HL-60 (cell line): ENCODE data around the gene SNX6.

Source experiments
- DNase-seq, 2 experiments: peaks; one replicate each; pipeline ENCODE4 v3.0.0-alpha.2; 2010 to 2020; ENCODE audit warnings: low read depth in 1 of 2, low spot score in 1 of 2
- H3K27ac ChIP-seq: fragments of 250-450 bp; sonication (Bioruptor Pico); replicated peaks from 2 replicates; pipeline ENCODE4 v1.5.1; 2020; ENCODE audit warnings: mild to moderate bottlenecking, moderate library complexity
- H3K27me3 ChIP-seq: fragments of 250-450 bp; sonication (Bioruptor Pico); 2 replicates; pipeline ENCODE4 v1.5.1; 2021; ENCODE audit warnings: mild to moderate bottlenecking, moderate library complexity; ENCODE audit not compliant: insufficient read depth, poor library complexity, severe bottlenecking
- H3K4me3 ChIP-seq: replicated peaks from 2 replicates; pipeline ENCODE4 v1.5.1; 2011; ENCODE audit warnings: mild to moderate bottlenecking, control low read depth, low read length; ENCODE audit not compliant: insufficient read depth
- CTCF ChIP-seq: IDR thresholded peaks from one replicate; pipeline ENCODE4 v1.5.1; 2011; ENCODE audit warnings: low read length, control low read depth, inconsistent platforms; ENCODE audit not compliant: insufficient read depth
- GABPA ChIP-seq: IDR thresholded peaks from 2 replicates; pipeline ENCODE4 v1.6.1; 2012; ENCODE audit warnings: low read depth
- POLR2AphosphoS5 ChIP-seq: IDR thresholded peaks from 2 replicates; pipeline ENCODE4 v1.6.1; 2012; ENCODE audit warnings: low read depth
- REST ChIP-seq: IDR thresholded peaks from 2 replicates; pipeline ENCODE4 v1.6.1; 2012; ENCODE audit warnings: low read depth; ENCODE audit not compliant: insufficient replicate concordance
- SPI1 ChIP-seq: IDR thresholded peaks from 2 replicates; pipeline ENCODE4 v1.6.1; 2012; ENCODE audit warnings: low read depth, mild to moderate bottlenecking, borderline replicate concordance

SNX6 gene

GRCh38 chr14:34665785-34666435, 36.0 kb upstream of the SNX6 start:
- DNase-seq, result peak in 1 of 2 experiments; percentile 31
- TF ChIP-seq SPI1, result no peak
- TF ChIP-seq GABPA, result no peak
- no peak for TF ChIP-seq POLR2AphosphoS5
- TF ChIP-seq REST, result no peak
- TF ChIP-seq CTCF, result no peak
- Histone ChIP-seq H3K27me3 (no peaks in the 10 kb centered on the region), H3K4me3 (no peak overlapping the region), H3K27ac (no peak overlapping the region)

GRCh38 chr14:34662561-34663088, 32.7 kb upstream of the SNX6 start:
- Histone ChIP-seq H3K27me3 (no peaks in the 10 kb centered on the region), H3K27ac (no peak overlapping the region), H3K4me3 (no peak overlapping the region)
- TF ChIP-seq POLR2AphosphoS5 (no peak), CTCF (no peak), REST (no peak), SPI1 (no peak), GABPA (no peak)
- DNase-seq, result no peak

- Histone ChIP-seq H3K27ac (no peak overlapping the region), H3K4me3 (no peak overlapping the region), H3K27me3 (no peaks in the 10 kb centered on the region)
- DNase-seq, result no peak
- no peak for TF ChIP-seq REST
- no peak for TF ChIP-seq POLR2AphosphoS5
- TF ChIP-seq SPI1, result no peak
- TF ChIP-seq GABPA, result no peak
- no peak for TF ChIP-seq CTCF
These were observed 30.8 kb upstream of the SNX6 start for GRCh38 chr14:34660796-34661195.
